ENCODE results near the gene TMEM237.
"Not testable (repeated sequence)": the region's sequence is repeated elsewhere in the genome, so short reads cannot be mapped to it uniquely, and the experiment has no call there.

TMEM237 gene, protein sequence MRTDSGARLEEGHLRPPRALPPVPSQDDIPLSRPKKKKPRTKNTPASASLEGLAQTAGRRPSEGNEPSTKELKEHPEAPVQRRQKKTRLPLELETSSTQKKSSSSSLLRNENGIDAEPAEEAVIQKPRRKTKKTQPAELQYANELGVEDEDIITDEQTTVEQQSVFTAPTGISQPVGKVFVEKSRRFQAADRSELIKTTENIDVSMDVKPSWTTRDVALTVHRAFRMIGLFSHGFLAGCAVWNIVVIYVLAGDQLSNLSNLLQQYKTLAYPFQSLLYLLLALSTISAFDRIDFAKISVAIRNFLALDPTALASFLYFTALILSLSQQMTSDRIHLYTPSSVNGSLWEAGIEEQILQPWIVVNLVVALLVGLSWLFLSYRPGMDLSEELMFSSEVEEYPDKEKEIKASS

GRCh38 chr2:201643216-201643890 is at the start of gene TMEM237:
Gene TMEM237 (minus strand): TSS chr2:201643503. CDS start chr2:201643400, 103 bp downstream.
- peak; percentile 61 for DNase-seq (ENCODE audit: low read depth)

DNA sequence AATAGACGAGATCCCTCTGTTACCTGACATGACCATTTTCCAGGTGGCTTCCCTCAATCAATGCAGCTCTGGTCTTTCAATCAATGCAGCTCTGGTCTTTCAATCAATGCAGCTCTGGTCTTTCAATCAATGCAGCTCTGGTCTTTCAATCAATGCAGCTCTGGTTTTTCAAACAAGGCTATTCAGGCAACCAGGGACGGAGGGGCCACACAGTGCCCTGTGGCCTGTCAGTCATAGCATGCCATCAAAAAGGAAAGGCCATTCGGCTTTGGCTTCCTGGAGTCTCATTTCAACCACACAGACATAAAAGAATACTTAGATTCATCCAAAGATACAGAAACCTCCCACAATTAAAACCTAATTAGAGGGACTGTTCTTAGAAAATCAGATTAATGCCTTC is 41.9 kb upstream of the TMEM237 start:
- DNase-seq (ENCODE audit: low read depth), result no peak

DNA sequence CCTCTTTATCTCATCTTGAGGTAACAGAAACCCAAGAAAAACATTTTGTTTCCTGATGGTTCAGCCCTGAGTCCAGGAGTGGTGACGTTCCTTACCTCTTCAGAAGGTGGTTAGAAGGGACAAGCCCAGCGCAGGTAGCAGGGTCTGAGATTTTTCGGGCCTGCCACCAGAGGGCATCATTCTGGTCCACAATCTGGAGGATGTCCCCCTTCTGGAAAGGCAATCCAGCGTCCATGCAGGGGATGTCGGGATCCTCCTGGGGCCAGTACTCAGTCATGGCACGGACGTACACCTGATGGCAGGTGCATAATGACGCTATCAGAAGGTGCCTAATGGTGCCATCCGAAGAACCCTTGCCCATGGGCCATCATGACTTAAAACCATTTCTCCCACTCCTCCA is 37.4 kb upstream of the TMEM237 start:
- peak; percentile 63 for DNase-seq (ENCODE audit: low read depth)

DNA sequence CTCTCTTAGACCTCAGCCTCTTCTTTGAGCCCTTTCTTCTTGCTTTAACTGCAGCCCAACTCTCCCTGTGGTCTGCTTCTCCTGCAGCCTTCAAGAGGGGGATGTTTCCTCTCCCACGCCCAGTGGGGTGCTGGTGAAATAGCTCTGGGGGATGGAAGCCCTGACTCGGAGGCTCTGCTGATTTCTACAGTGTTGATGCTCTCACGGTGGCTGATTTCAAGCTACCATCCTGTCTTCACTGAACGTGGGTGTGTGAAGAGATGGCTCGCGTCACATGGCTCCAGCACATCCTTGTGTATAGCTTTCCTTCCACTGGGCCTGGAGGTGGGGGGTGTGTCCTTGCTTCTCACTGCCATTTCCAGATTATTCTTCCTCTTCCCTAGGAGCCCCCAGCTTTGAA is 35.1 kb upstream of the TMEM237 start:
- no peak for DNase-seq (ENCODE audit: low read depth)

GRCh38 chr2:201675454-201675853 is 32.2 kb upstream of the TMEM237 start:
- DNase-seq (ENCODE audit: low read depth), result no peak

DNA sequence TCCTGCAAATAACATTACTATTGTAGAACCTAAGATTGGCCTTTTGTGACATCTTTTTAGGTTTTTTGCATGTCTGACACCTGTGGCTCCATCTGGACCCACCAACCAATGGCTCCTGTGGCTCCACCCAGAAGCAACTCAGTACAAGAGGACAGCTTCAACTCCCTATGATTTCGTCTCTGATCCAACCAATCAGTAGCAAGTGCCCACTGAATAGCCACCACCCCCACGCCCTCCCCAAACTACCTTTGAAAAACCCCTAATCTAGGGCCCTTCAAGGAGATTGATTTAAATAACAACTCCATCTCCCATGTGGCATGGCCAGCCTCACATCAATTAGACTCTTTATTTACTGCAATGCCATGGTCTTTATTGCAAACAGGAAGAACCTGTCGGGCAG is 31.5 kb upstream of the TMEM237 start:
- no peak for DNase-seq (ENCODE audit: low read depth)

GRCh38 chr2:201674298-201674697 is 31.0 kb upstream of the TMEM237 start:
- no peak for DNase-seq (ENCODE audit: low read depth)

GRCh38 chr2:201673546-201673945 is 30.2 kb upstream of the TMEM237 start:
- no peak for DNase-seq (ENCODE audit: low read depth)

- DNase-seq (ENCODE audit: low read depth), result not testable (repeated sequence)
Measured at GRCh38 chr2:201671205-201671604, 27.9 kb upstream of the TMEM237 start.

DNA sequence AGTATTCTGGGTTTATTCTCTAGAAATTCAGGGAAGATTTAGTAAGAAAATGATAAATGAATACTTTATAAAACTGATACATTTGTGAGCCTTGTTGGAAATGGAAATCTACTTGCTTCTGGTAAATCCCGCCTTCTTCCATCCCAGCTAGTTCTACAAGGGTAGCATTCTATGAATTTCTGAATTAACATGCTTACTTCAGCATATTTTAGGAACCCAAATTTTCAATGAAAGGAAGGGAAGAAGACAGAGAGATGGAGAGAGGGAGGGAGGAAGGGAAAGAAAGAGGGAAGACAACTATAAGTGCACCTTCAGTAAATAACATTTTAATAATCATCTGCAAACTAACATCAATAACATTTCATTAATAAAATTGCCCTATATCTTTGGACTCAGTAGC is 26.6 kb upstream of the TMEM237 start:
- DNase-seq (ENCODE audit: low read depth), result no peak

DNA sequence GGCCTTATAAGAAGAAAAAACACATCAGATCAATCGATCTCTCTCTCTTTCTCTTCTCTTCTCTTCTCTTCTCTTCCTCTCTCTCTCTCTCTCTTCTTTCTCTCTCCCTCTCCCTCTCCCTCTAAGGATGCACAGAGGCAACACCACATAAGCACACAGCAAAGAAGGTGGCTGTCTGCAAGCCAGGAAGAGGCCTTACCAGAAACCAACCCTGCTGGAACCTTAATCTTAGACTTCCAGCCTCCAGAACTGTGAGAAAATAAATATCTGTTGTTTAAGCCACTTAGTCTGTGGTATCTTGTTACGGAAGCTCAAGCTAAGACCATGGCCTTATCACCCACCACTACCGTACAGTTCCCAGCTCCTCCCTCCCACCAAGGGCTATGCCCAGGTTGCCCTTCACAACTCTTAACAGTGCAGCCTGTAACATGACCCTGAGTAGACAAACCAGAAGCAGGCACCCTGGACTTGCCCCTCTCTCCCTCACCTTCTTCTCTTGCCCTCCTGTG is 25.2 kb upstream of the TMEM237 start:
- no peak for DNase-seq (ENCODE audit: low read depth)

- DNase-seq (ENCODE audit: low read depth), result no peak
Measured at GRCh38 chr2:201664334-201664733, 21.0 kb upstream of the TMEM237 start.

DNA sequence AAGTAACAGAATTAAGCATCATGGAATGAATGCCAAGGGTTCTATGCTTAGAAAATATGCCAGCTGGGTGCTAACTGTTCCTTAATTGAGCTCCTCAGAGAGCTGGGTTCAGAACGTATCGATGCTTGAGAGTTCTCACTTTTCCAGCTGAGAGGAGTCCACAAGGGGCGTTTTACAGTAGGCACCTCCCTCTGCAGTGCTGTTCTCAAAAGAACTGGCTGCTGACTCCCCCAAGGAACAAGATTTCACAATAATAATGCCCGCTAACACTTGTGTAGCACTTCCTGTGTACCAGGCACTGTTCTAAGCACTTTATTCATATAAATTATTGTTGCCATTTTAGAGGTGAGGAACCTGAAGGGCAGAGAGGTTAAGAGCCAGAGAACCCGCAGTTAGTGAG is 18.1 kb upstream of the TMEM237 start:
- DNase-seq (ENCODE audit: low read depth), result no peak

- no peak for DNase-seq (ENCODE audit: low read depth)
Measured at GRCh38 chr2:201660293-201660895, 17.1 kb upstream of the TMEM237 start.

DNA sequence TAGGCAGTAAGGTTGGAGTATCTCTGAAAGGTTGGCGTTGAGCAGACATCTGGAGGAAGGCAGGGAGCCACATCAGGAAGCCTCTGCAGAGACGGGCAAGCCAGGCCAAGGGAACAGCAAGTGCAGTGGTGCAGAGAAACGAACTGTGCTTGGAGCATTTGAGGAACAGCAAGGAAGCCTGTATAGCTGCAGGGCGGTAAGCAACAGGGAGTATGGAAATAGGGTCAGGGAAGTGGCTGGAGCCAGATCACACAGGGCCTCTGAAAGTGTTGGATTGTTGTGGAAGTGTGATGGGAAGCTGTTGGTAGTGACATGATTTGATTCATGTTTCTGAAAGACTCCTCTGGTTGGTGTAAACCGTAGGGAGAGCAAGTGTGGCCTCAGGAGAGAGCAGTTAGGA is 13.4 kb upstream of the TMEM237 start:
- no peak for DNase-seq (ENCODE audit: low read depth)

DNA sequence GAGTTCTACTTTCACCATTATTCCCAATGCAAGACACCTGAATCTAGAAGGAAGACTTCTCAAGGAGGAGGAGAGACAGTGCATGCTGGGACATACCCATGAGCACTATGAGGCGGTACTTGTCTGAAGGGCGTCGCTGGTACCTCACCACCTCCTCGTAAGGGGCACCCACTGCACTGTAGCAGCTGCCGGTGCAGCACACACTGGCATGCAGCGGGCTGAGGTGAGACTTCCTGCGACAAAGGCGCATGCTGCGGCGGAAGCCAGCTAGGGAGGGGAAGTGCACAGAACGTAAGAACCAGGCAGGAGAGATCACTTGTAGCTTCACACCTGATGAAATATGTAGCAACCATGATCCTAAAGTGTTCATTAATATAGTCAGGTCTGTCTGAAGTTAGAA is 12.8 kb upstream of the TMEM237 start:
- no peak for DNase-seq (ENCODE audit: low read depth)

GRCh38 chr2:201654616-201655384 is 11.5 kb upstream of the TMEM237 start:
- DNase-seq (ENCODE audit: low read depth), result peak; percentile 71

GRCh38 chr2:201653221-201653620 is 9.9 kb upstream of the TMEM237 start:
- no peak for DNase-seq (ENCODE audit: low read depth)

GRCh38 chr2:201649442-201649841 is 6.1 kb upstream of the TMEM237 start:
- no peak for DNase-seq (ENCODE audit: low read depth)

GRCh38 chr2:201647431-201647830 is 4.1 kb upstream of the TMEM237 start:
- no peak for DNase-seq (ENCODE audit: low read depth)

- DNase-seq (ENCODE audit: low read depth), result peak; percentile 36
Measured at GRCh38 chr2:201644001-201644400, 698 bp upstream of the TMEM237 start.

DNA sequence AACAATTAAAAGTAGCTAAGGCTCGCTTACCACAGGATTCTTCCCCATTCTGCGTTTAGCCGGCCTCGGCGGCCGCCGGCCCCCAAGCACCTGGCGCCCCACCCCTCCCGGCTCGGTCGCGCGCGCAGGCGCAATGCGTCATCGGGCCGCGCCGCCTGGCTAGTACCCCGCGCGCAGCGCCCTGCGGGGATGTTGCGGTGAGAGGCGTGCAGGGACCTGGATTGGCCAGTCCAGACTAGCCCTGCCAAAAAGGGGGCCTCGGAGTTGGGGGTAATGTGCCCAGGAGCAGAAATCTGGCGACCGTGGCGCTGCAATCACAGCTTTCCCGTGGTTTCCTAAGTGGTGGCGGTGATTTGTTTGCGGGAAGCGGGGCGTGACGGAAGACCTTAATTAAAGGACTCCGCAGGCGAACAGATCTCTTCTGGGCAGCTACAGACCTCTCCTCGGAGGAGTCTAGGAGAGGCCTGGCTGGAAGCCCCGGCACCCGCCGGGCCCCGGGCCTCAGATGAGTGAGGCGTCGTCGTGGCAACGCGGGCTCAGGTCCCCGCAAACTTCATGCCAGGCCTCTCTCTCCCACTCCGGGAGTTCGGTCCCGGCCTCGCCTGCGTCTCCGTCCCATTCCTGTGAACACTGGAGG is 606 bp downstream of the TMEM237 start:
- DNase-seq (ENCODE audit: low read depth), result peak; percentile 86
